Endothelial cell of umbilical vein (primary cell): ENCODE measurements around the gene DIP2A. TPM values are rescaled to one million over a fixed set of nuclear protein-coding genes. Genes with fewer than 3 reads are reported as not detected.

Experiments
- BruUV-seq: library from RNA; stranded (reverse); fragments of 400-500 nt; replicated peaks from 2 replicates; lab custom pipeline; 2021; lab: Mats Ljungman, UMichigan
- CTCF ChIA-PET: fragments of 300-600, 350-600 bp; sonication (Branson Sonifier 250); formaldehyde crosslinking; loops from one replicate; lab custom pipeline; 2021; ENCODE audit warnings: antibody characterized with exemption, inconsistent platforms; lab: Charles Lee
- POLR2A ChIA-PET: fragments of 300-600, 350-600 bp; sonication (Branson Sonifier 250); formaldehyde crosslinking; loops from one replicate; lab custom pipeline; 2021; ENCODE audit warnings: antibody characterized with exemption, inconsistent platforms; lab: Charles Lee
- DNase-seq: peaks from one replicate; pipeline ENCODE4 v3.0.0-alpha.2; 2011; ENCODE audit warnings: low read depth, low spot score
- FAIRE-seq: peaks from 2 replicates; lab custom pipeline; 2011; peaks lifted over from hg19 to GRCh38; lab: Jason Lieb, UNC
- H2AFZ ChIP-seq: 2 replicates; pipeline ENCODE4 v1.6.0; 2012; ENCODE audit warnings: low read depth, low read length, control low read depth, inconsistent platforms
- H3K27ac ChIP-seq: 2 replicates; pipeline ENCODE4 v1.5.1; 2011; ENCODE audit warnings: low read depth, mild to moderate bottlenecking, control low read depth, low read length, moderate library complexity; ENCODE audit not compliant: insufficient read depth
- H3K27me3 ChIP-seq, 2 experiments: 2 replicates each; pipeline versions ENCODE4 v1.6.0 to v1.6.1; 2011; ENCODE audit warnings: low read length in 2 of 2, mixed read lengths in 1 of 2; ENCODE audit not compliant: control insufficient read depth in 2 of 2, insufficient read depth in 2 of 2
- H3K36me3 ChIP-seq, 2 experiments: 2 replicates in 1 of 2; 3 replicates in 1 of 2; pipeline ENCODE4 v1.5.1; 2011; ENCODE audit warnings: low read length in 2 of 2, mild to moderate bottlenecking in 1 of 2, moderate library complexity in 1 of 2; ENCODE audit not compliant: control insufficient read depth in 2 of 2, insufficient read depth in 2 of 2; ENCODE audit errors: extremely low read depth in 1 of 2
- H3K4me1 ChIP-seq: 3 replicates; pipeline ENCODE4 v1.5.1; 2011; ENCODE audit warnings: mild to moderate bottlenecking, low read length; ENCODE audit not compliant: control insufficient read depth, insufficient read depth; ENCODE audit errors: extremely low read depth
- H3K4me2 ChIP-seq: 2 replicates; pipeline ENCODE4 v1.6.1; 2011; ENCODE audit warnings: low read length, control low read depth, mixed read lengths; ENCODE audit not compliant: insufficient read depth
- H3K4me3 ChIP-seq, 3 experiments: fragments of 200-600 bp in 1 of 3; sonication (generic), shearing (Covaris generic) in 1 of 3; replicated peaks in 1 of 3; 2 replicates each; pipeline ENCODE4 v1.5.1; 2011 to 2016; ENCODE audit warnings: control low read depth in 3 of 3, low read length in 3 of 3, mild to moderate bottlenecking in 2 of 3, inconsistent platforms in 1 of 3, low read depth in 1 of 3, moderate library complexity in 1 of 3; ENCODE audit not compliant: insufficient read depth in 1 of 3
- H3K79me2 ChIP-seq: 2 replicates; pipeline ENCODE4 v1.6.0; 2012; ENCODE audit warnings: low read length, inconsistent platforms; ENCODE audit not compliant: control insufficient read depth, insufficient read depth
- H3K9ac ChIP-seq: replicated peaks from 2 replicates; pipeline ENCODE3; 2011; ENCODE audit warnings: low read length, control low read depth; ENCODE audit not compliant: insufficient read depth; ENCODE audit errors: extremely low read depth
- H3K9me1 ChIP-seq: replicated peaks from 3 replicates; pipeline ENCODE4 v1.6.0; 2011; ENCODE audit warnings: mild to moderate bottlenecking, low read length; ENCODE audit not compliant: control insufficient read depth, insufficient read depth; ENCODE audit errors: extremely low read depth
- H3K9me3 ChIP-seq: replicated peaks from 2 replicates; pipeline ENCODE4 v1.5.1; 2012; ENCODE audit warnings: low read length, inconsistent platforms; ENCODE audit not compliant: control insufficient read depth, insufficient read depth
- H4K20me1 ChIP-seq: replicated peaks from 2 replicates; pipeline ENCODE3; 2011; ENCODE audit warnings: mild to moderate bottlenecking, low read length; ENCODE audit not compliant: control insufficient read depth, insufficient read depth; ENCODE audit errors: extremely low read depth
- CTCF ChIP-seq, 2 donors: IDR thresholded peaks; 1 replicate in 1 of 2; 2 replicates in 1 of 2; pipeline ENCODE4 v1.5.1; 2011; ENCODE audit warnings: low read length in 2 of 2, mild to moderate bottlenecking in 2 of 2, moderate library complexity in 2 of 2, control low read depth in 1 of 2, inconsistent platforms in 1 of 2, low read depth in 1 of 2; ENCODE audit not compliant: insufficient read depth in 1 of 2; ENCODE audit errors: extremely low read depth in 1 of 2
- EZH2 ChIP-seq: IDR thresholded peaks from 2 replicates; pipeline ENCODE4 v1.6.1; 2012; ENCODE audit warnings: borderline replicate concordance, low read depth, mild to moderate bottlenecking, moderate library complexity, low read length, inconsistent platforms; ENCODE audit not compliant: severe bottlenecking
- FOS ChIP-seq: IDR thresholded peaks from 2 replicates; pipeline ENCODE4 v1.6.1; 2011; ENCODE audit warnings: mild to moderate bottlenecking, low read length, moderate library complexity, borderline replicate concordance; ENCODE audit not compliant: insufficient read depth
- GATA2 ChIP-seq: IDR thresholded peaks from 2 replicates; pipeline ENCODE4 v1.7.0; 2011; ENCODE audit warnings: low read depth, mild to moderate bottlenecking, moderate library complexity, mixed read lengths, low read length; ENCODE audit not compliant: insufficient read length, insufficient read depth
- JUN ChIP-seq: IDR thresholded peaks from 2 replicates; pipeline ENCODE4 v1.6.1; 2011; ENCODE audit warnings: borderline replicate concordance, low read depth; ENCODE audit not compliant: insufficient read length, insufficient read depth
- MAX ChIP-seq: IDR thresholded peaks from 2 replicates; pipeline ENCODE4 v1.6.1; 2011; ENCODE audit not compliant: insufficient read depth, insufficient read length
- MYC ChIP-seq: IDR thresholded peaks from one replicate; pipeline ENCODE4 v1.6.1; 2011; ENCODE audit warnings: mild to moderate bottlenecking, low read depth, low read length
- POLR2A ChIP-seq: IDR thresholded peaks from 2 replicates; pipeline ENCODE4 v1.6.1; 2012; ENCODE audit warnings: low read depth, mild to moderate bottlenecking, control low read depth, low read length
- POLR2AphosphoS5 ChIP-seq: IDR thresholded peaks from 2 replicates; pipeline ENCODE4 v1.6.1; 2012; ENCODE audit warnings: low read depth, mild to moderate bottlenecking, control low read depth, low read length, moderate library complexity; ENCODE audit not compliant: insufficient read depth
- dilution Hi-C: fragments of 300-500 bp; cut with MboI; formaldehyde crosslinking; loops from one replicate; pipeline ENCODE4 v1.15.0; 2019; ENCODE audit warnings: low sequenced_read_pairs; ENCODE audit not compliant: extremely low pct_ligation_motif_present
- intact Hi-C: fragments of 100-400 bp; cut with micrococcal nuclease; formaldehyde crosslinking; loops from one replicate; pipeline ENCODE4 v1.10.0; 2022
- polyA plus RNA-seq, 4 experiments: library from polyadenylated mRNA; depleted of rRNA in 3 of 4; stranded (reverse) in 3 of 4; unstranded in 1 of 4; fragments of >200 nt; gene quantifications; 2 replicates each; pipeline versions ENCODE4 v1.2.1 to v1.2.3, GENCODE V29; 2011 to 2012; ENCODE audit warnings: missing spikeins in 1 of 4
- total RNA-seq: library from RNA; stranded (reverse); gene quantifications from 2 replicates; pipeline ENCODE4 v1.2.3, GENCODE V29; 2021

DIP2A gene
- total and polyA plus RNA-seq, 2 donors (not counting 3 experiments of a cell fraction or from before 2014, with no cell fraction given), result 34.5 to 62.1 TPM

DNA sequence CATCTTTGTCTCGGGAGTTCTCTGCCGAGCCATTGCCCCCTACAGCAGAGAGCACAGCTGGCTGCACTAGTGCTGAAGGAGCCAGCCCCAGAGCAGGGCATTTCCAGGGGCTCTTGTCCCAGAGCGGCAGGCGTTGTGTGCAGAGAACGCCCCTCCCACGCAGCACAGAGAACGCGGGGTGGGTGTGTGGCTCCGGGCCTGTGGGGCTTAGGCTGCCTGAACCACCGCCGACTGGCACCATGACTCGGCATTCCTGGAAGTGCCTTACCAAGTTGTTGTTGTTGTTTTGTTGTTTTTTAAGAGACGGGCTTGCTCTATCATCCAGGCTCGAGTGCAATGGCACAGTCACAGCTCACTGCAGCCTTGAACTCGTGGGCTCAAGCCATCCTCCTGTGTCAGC lies 15.8 kb upstream of the DIP2A start:
- Histone ChIP-seq H3K9me1 (no peaks in the 10 kb centered on the region), H3K4me1 (no peaks in the 10 kb centered on the region), H4K20me1 (no peaks in the 10 kb centered on the region), H3K9ac (no peak overlapping the region), H3K27me3 (no peaks in the 10 kb centered on the region), H3K36me3 (peaks cover 12 to 24% of the 10 kb centered on the region in 2 experiments), H3K9me3 (no peaks in the 10 kb centered on the region), H3K27ac (no peak overlapping the region), H3K4me3 (no peak overlapping the region), H3K79me2 (no peaks in the 10 kb centered on the region), H2AFZ (no peak overlapping the region), H3K4me2 (no peak overlapping the region)
- ChIA-PET POLR2A (no interaction called here), CTCF (no interaction called here)
- intact Hi-C loops, result no loop called here
- no peak for FAIRE-seq
- no TSS peak for BruUV-seq
- DNase-seq, result no peak
- no peak for TF ChIP-seq MYC
- dilution Hi-C loops, result no loop called here

GRCh38 chr21:46443910-46444309 lies 14.8 kb upstream of the DIP2A start:
- no peak for DNase-seq
- H3K9me1 ChIP-seq, result no peaks in the 10 kb centered on the region
- no peaks in the 10 kb centered on the region for H3K27me3 ChIP-seq
- no peaks in the 10 kb centered on the region for H4K20me1 ChIP-seq
- H3K79me2 ChIP-seq, result no peaks in the 10 kb centered on the region
- ChIA-PET POLR2A (no interaction called here), CTCF (no interaction called here)
- H3K9me3 ChIP-seq, result no peaks in the 10 kb centered on the region
- no peak overlapping the region for H3K27ac ChIP-seq
- H2AFZ ChIP-seq, result no peak overlapping the region
- no TSS peak for BruUV-seq
- no peak for TF ChIP-seq GATA2
- no peak for TF ChIP-seq EZH2
- TF ChIP-seq POLR2AphosphoS5, result no peak
- no peak for TF ChIP-seq CTCF (IDR thresholded peaks at IDR 0.05; ENCODE audit: extremely low read depth in 1 of 2, insufficient read depth in 1 of 2, low read depth in 1 of 2, low read length in 2 of 2)
- no peak for TF ChIP-seq FOS
- TF ChIP-seq JUN, result no peak
- TF ChIP-seq MYC, result no peak
- no peak for TF ChIP-seq MAX
- no peak for TF ChIP-seq POLR2A
- no peak overlapping the region for H3K4me2 ChIP-seq
- intact Hi-C loops, result no loop called here
- H3K9ac ChIP-seq, result no peak overlapping the region
- dilution Hi-C loops, result no loop called here
- FAIRE-seq, result no peak
- H3K4me3 ChIP-seq, result no peak overlapping the region
- H3K36me3 ChIP-seq, result peaks cover 9 to 22% of the 10 kb centered on the region in 2 experiments
- H3K4me1 ChIP-seq, result no peaks in the 10 kb centered on the region
